ENCODE data around the gene PPT2. TPM values are rescaled to one million over a fixed set of nuclear protein-coding genes. Genes with fewer than 3 reads are reported as not detected.
A peak's percentile ranks its signal among the peaks of the same experiment; 100 is the strongest.

The PPT2 gene
- total and polyA plus RNA-seq, 2 of the 13 experiments (the other 11 are each of a cell fraction or from before 2014, with no cell fraction given), result 39.2 to 61.8 TPM

DNA sequence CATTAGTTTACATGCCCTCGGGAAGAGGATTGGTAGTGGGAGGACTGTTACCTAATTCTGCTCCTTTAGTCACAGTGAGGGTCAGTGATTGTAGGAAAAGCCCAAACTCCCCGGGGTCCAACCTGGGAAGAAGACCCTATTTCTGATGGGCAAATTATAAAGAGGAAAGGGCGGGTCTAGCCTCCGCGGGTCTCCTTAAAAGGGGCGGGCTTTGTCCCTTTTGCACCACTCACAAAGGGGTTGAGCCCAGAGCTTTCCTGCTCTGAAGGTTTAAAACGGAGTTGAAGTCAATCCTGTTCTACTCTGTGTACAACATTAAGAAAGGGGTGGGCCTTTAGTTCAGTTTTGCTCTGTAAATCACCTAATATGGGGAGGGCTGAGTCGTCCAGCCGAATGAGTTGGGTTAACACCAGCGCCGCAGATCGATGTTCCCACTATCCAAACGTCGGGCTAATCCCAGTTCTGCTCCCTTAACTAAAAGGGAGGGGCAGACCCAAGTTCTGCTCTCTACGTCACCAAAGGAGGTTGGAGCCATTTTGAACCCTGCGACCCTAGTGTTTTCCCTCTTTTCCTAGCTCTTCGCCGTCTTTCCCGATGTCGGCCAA is 23.3 kb downstream of the PPT2 start (continued):
- TF ChIP-seq, protein P1, sequence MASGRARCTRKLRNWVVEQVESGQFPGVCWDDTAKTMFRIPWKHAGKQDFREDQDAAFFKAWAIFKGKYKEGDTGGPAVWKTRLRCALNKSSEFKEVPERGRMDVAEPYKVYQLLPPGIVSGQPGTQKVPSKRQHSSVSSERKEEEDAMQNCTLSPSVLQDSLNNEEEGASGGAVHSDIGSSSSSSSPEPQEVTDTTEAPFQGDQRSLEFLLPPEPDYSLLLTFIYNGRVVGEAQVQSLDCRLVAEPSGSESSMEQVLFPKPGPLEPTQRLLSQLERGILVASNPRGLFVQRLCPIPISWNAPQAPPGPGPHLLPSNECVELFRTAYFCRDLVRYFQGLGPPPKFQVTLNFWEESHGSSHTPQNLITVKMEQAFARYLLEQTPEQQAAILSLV (CRISPR knock-in tag; IDR thresholded peaks at IDR 0.05; ENCODE audit: borderline replicate concordance), result no peak
- TF ChIP-seq, protein P2, sequence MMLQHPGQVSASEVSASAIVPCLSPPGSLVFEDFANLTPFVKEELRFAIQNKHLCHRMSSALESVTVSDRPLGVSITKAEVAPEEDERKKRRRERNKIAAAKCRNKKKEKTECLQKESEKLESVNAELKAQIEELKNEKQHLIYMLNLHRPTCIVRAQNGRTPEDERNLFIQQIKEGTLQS (CRISPR knock-in tag; IDR thresholded peaks at IDR 0.05), result no peak
- TF ChIP-seq MIXL1 (CRISPR knock-in tag; IDR thresholded peaks at IDR 0.05) (no peak), ZNF772 (CRISPR knock-in tag; IDR thresholded peaks at IDR 0.05) (peak; percentile 68; the same call in 1 of the 2 replicates), RELA (CRISPR knock-in tag; IDR thresholded peaks at IDR 0.05) (peak; percentile 52; the same call in 1 of the 2 replicates), NONO (IDR thresholded peaks at IDR 0.05) (no peak), NONO (CRISPR knock-in tag; conservative IDR thresholded peaks at IDR 0.05) (peak; percentile 56), ZNF75D (CRISPR knock-in tag; IDR thresholded peaks at IDR 0.05; ENCODE audit: borderline replicate concordance) (no peak), HCFC1 (IDR thresholded peaks at IDR 0.05; ENCODE audit: low read depth, low read length) (no peak), ZNF44 (CRISPR knock-in tag; IDR thresholded peaks at IDR 0.05) (no peak), ZNF761 (CRISPR knock-in tag; conservative IDR thresholded peaks at IDR 0.05) (0 out of 2 replicates have a peak, but pooled peaks have one; percentile 49), ZNF430 (CRISPR knock-in tag; IDR thresholded peaks at IDR 0.05) (no peak), MEF2D (CRISPR knock-in tag; IDR thresholded peaks at IDR 0.05) (no peak), SMAD3 (CRISPR knock-in tag; IDR thresholded peaks at IDR 0.05) (no peak), GABPA (IDR thresholded peaks at IDR 0.05; ENCODE audit: low read depth, low read length) (no peak), GABPA (CRISPR knock-in tag; IDR thresholded peaks at IDR 0.05; ENCODE audit: low read depth) (peak; percentile 9; the same call in 1 of the 2 replicates), CBFB (CRISPR knock-in tag; IDR thresholded peaks at IDR 0.05) (no peak), U2AF1 (optimal IDR thresholded peaks at IDR 0.05; ENCODE audit: low read depth, low read length) (no peak), RCOR2 (CRISPR knock-in tag; IDR thresholded peaks at IDR 0.05) (no peak), SKI (IDR thresholded peaks at IDR 0.05; ENCODE audit: partially characterized antibody) (no peak)
- TF ChIP-seq, protein P3, sequence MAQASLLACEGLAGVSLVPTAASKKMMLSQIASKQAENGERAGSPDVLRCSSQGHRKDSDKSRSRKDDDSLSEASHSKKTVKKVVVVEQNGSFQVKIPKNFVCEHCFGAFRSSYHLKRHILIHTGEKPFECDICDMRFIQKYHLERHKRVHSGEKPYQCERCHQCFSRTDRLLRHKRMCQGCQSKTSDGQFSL (CRISPR knock-in tag; IDR thresholded peaks at IDR 0.05), result no peak
- TF ChIP-seq, protein P4, sequence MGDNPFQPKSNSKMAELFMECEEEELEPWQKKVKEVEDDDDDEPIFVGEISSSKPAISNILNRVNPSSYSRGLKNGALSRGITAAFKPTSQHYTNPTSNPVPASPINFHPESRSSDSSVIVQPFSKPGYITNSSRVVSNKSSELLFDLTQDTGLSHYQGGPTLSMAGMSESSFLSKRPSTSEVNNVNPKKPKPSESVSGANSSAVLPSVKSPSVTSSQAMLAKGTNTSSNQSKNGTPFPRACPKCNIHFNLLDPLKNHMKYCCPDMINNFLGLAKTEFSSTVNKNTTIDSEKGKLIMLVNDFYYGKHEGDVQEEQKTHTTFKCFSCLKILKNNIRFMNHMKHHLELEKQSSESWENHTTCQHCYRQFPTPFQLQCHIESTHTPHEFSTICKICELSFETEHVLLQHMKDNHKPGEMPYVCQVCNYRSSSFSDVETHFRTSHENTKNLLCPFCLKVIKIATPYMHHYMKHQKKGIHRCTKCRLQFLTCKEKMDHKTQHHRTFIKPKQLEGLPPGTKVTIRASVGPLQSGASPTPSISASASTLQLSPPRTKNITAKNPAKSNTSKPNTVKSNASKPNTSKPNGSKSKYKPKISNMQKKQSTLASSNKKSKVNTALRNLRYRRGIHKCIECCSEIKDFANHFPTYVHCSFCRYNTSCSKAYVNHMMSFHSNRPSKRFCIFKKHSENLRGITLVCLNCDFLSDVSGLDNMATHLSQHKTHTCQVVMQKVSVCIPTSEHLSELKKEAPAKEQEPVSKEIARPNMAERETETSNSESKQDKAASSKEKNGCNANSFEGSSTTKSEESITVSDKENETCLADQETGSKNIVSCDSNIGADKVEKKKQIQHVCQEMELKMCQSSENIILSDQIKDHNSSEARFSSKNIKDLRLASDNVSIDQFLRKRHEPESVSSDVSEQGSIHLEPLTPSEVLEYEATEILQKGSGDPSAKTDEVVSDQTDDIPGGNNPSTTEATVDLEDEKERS (CRISPR knock-in tag; IDR thresholded peaks at IDR 0.05), result no peak; the same call in 1 of the 2 replicates
- TF ChIP-seq, protein P5, sequence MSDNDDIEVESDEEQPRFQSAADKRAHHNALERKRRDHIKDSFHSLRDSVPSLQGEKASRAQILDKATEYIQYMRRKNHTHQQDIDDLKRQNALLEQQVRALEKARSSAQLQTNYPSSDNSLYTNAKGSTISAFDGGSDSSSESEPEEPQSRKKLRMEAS (IDR thresholded peaks at IDR 0.05), result no peak
- TF ChIP-seq, protein P6, sequence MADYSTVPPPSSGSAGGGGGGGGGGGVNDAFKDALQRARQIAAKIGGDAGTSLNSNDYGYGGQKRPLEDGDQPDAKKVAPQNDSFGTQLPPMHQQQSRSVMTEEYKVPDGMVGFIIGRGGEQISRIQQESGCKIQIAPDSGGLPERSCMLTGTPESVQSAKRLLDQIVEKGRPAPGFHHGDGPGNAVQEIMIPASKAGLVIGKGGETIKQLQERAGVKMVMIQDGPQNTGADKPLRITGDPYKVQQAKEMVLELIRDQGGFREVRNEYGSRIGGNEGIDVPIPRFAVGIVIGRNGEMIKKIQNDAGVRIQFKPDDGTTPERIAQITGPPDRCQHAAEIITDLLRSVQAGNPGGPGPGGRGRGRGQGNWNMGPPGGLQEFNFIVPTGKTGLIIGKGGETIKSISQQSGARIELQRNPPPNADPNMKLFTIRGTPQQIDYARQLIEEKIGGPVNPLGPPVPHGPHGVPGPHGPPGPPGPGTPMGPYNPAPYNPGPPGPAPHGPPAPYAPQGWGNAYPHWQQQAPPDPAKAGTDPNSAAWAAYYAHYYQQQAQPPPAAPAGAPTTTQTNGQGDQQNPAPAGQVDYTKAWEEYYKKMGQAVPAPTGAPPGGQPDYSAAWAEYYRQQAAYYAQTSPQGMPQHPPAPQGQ (CRISPR knock-in tag; IDR thresholded peaks at IDR 0.05; ENCODE audit: borderline replicate concordance), result no peak
